ENCODE measurements around the gene DIP2B.

- TF ChIP-seq SUZ12 (IDR thresholded peaks at IDR 0.05), result no peak
- no peak for TF ChIP-seq BHLHE40 (IDR thresholded peaks at IDR 0.05; ENCODE audit: borderline replicate concordance)
- no peak for TF ChIP-seq TARDBP (IDR thresholded peaks at IDR 0.05)
- no peak for TF ChIP-seq ZNF384 (IDR thresholded peaks at IDR 0.05)
- TF ChIP-seq ELF4 (IDR thresholded peaks at IDR 0.05), result no peak
- TF ChIP-seq FOXK2 (IDR thresholded peaks at IDR 0.05), result no peak
- no peak for TF ChIP-seq SP1 (IDR thresholded peaks at IDR 0.05)
Observed at GRCh38 chr12:50707396-50707795, 202.6 kb downstream of the DIP2B start.

All from HEK293T (cell line).